ENCODE results near the gene SMARCA2. TPM values are rescaled to one million over a fixed set of nuclear protein-coding genes. Genes with fewer than 3 reads are reported as not detected.

The SMARCA2 gene
- total RNA-seq, 6 experiments from 2014 or later = 73.2 to 113 (median 96.6) TPM

GRCh38 chr9:1986341-1986740, 28.8 kb upstream of the SMARCA2 start:
- peaks cover 3% of the 10 kb centered on the region for H3K27me3 Mint-ChIP-seq (ENCODE audit: insufficient read depth)
- TF ChIP-seq CTCF (IDR thresholded peaks at IDR 0.05) = no peak
- H3K4me1 Mint-ChIP-seq (ENCODE audit: low read depth) = peaks cover 1% of the 10 kb centered on the region; the same call in 1 of the 2 replicates
- DNase-seq = no peak
- H3K27ac Mint-ChIP-seq = no peak overlapping the region
- no peaks in the 10 kb centered on the region for H3K9me3 Mint-ChIP-seq
- no peak overlapping the region for H3K4me3 Mint-ChIP-seq
- H3K36me3 Mint-ChIP-seq (ENCODE audit: low read depth) = no peaks in the 10 kb centered on the region

- Mint-ChIP-seq H3K27ac (no peak overlapping the region), H3K4me1 (ENCODE audit: low read depth) (no peaks in the 10 kb centered on the region), H3K36me3 (ENCODE audit: low read depth) (no peaks in the 10 kb centered on the region), H3K4me3 (no peak overlapping the region), H3K27me3 (ENCODE audit: insufficient read depth) (peaks cover 10% of the 10 kb centered on the region), H3K9me3 (no peaks in the 10 kb centered on the region)
- no peak for DNase-seq
- TF ChIP-seq CTCF (IDR thresholded peaks at IDR 0.05) = no peak
Measured at GRCh38 chr9:1989500-1989899, 25.6 kb upstream of the SMARCA2 start.

GRCh38 chr9:1994180-1994579, 21.0 kb upstream of the SMARCA2 start:
- no peaks in the 10 kb centered on the region for H3K9me3 Mint-ChIP-seq
- H3K27ac Mint-ChIP-seq = no peak overlapping the region
- no peaks in the 10 kb centered on the region for H3K36me3 Mint-ChIP-seq (ENCODE audit: low read depth)
- TF ChIP-seq CTCF (IDR thresholded peaks at IDR 0.05) = no peak
- H3K27me3 Mint-ChIP-seq (ENCODE audit: insufficient read depth) = peaks cover 11% of the 10 kb centered on the region
- DNase-seq = no peak
- H3K4me3 Mint-ChIP-seq = no peak overlapping the region
- H3K4me1 Mint-ChIP-seq (ENCODE audit: low read depth) = no peaks in the 10 kb centered on the region

- Mint-ChIP-seq H3K27me3 (ENCODE audit: insufficient read depth) (peaks cover 15% of the 10 kb centered on the region; the same call in 1 of the 2 replicates), H3K27ac (no peak overlapping the region), H3K4me1 (ENCODE audit: low read depth) (no peaks in the 10 kb centered on the region), H3K36me3 (ENCODE audit: low read depth) (no peaks in the 10 kb centered on the region), H3K9me3 (no peaks in the 10 kb centered on the region), H3K4me3 (no peak overlapping the region)
- DNase-seq = no peak
- no peak for TF ChIP-seq CTCF (IDR thresholded peaks at IDR 0.05)
Measured at GRCh38 chr9:1995084-1995483, 20.1 kb upstream of the SMARCA2 start.

- Mint-ChIP-seq H3K36me3 (ENCODE audit: low read depth) (no peaks in the 10 kb centered on the region), H3K27ac (no peak overlapping the region), H3K9me3 (no peaks in the 10 kb centered on the region), H3K4me3 (no peak overlapping the region), H3K27me3 (ENCODE audit: insufficient read depth) (peaks cover 20% of the 10 kb centered on the region), H3K4me1 (ENCODE audit: low read depth) (no peaks in the 10 kb centered on the region)
- TF ChIP-seq CTCF (IDR thresholded peaks at IDR 0.05) = no peak
- DNase-seq = no peak
Measured at GRCh38 chr9:1996156-1996555, 19.0 kb upstream of the SMARCA2 start.

GRCh38 chr9:1997646-1998045, 17.5 kb upstream of the SMARCA2 start:
- H3K9me3 Mint-ChIP-seq = no peaks in the 10 kb centered on the region
- H3K27me3 Mint-ChIP-seq (ENCODE audit: insufficient read depth) = peaks cover 17% of the 10 kb centered on the region
- no peak overlapping the region for H3K4me3 Mint-ChIP-seq
- TF ChIP-seq CTCF (IDR thresholded peaks at IDR 0.05) = no peak
- H3K27ac Mint-ChIP-seq = no peak overlapping the region
- no peaks in the 10 kb centered on the region for H3K4me1 Mint-ChIP-seq (ENCODE audit: low read depth)
- no peaks in the 10 kb centered on the region for H3K36me3 Mint-ChIP-seq (ENCODE audit: low read depth)
- no peak for DNase-seq

All from HFFc6 (cell line).